ENCODE data around the gene PGLYRP2. TPM values are rescaled to one million over a fixed set of nuclear protein-coding genes. Genes with fewer than 3 reads are reported as not detected.

The PGLYRP2 gene
- polyA plus RNA-seq, 1 experiment, result not detected

- Histone ChIP-seq H3K4me3 (ENCODE audit: low read depth, low read length) (no peak within 1 kb of the TSS), H3K27me3 (ENCODE audit: control insufficient read depth, insufficient read depth, low read length) (peaks cover 11% of the 10 kb centered on the region), H3K36me3 (ENCODE audit: control insufficient read depth, insufficient read depth, low read length) (no peaks in the 10 kb centered on the region)
- no peak for TF ChIP-seq CTCF (IDR thresholded peaks at IDR 0.05; ENCODE audit: insufficient read depth, low read depth, low read length)
- CTCF ChIA-PET, result no interaction called here
- POLR2A ChIA-PET, result no interaction called here
- no peak for DNase-seq (ENCODE audit: low read depth)
Measured at GRCh38 chr19:15508035-15508710, 28.9 kb upstream of the PGLYRP2 start, which contains the start of gene CYP4F22. Gene CYP4F22 (plus strand): TSS chr19:15508525. CDS start chr19:15525337, 16,812 bp downstream.

- Histone ChIP-seq H3K4me3 (ENCODE audit: low read depth, low read length) (no peak overlapping the region), H3K36me3 (ENCODE audit: control insufficient read depth, insufficient read depth, low read length) (no peaks in the 10 kb centered on the region), H3K27me3 (ENCODE audit: control insufficient read depth, insufficient read depth, low read length) (peaks cover 11% of the 10 kb centered on the region)
- POLR2A ChIA-PET, result no interaction called here
- CTCF ChIA-PET, result no interaction called here
- no peak for DNase-seq (ENCODE audit: low read depth)
- TF ChIP-seq CTCF (IDR thresholded peaks at IDR 0.05; ENCODE audit: insufficient read depth, low read depth, low read length), result no peak
Measured at GRCh38 chr19:15507068-15508034, 28.1 kb upstream of the PGLYRP2 start.

GRCh38 chr19:15506074-15506571 is 26.8 kb upstream of the PGLYRP2 start:
- H3K27me3 ChIP-seq (ENCODE audit: control insufficient read depth, insufficient read depth, low read length), result peaks cover 11% of the 10 kb centered on the region
- ChIA-PET POLR2A (no interaction called here), CTCF (no interaction called here)
- no peaks in the 10 kb centered on the region for H3K36me3 ChIP-seq (ENCODE audit: control insufficient read depth, insufficient read depth, low read length)
- DNase-seq (ENCODE audit: low read depth), result no peak
- H3K4me3 ChIP-seq (ENCODE audit: low read depth, low read length), result no peak overlapping the region
- no peak for TF ChIP-seq CTCF (IDR thresholded peaks at IDR 0.05; ENCODE audit: insufficient read depth, low read depth, low read length)

GRCh38 chr19:15502264-15502663 is 23.0 kb upstream of the PGLYRP2 start:
- no peaks in the 10 kb centered on the region for H3K36me3 ChIP-seq (ENCODE audit: control insufficient read depth, insufficient read depth, low read length)
- DNase-seq (ENCODE audit: low read depth), result no peak
- no peak for TF ChIP-seq CTCF (IDR thresholded peaks at IDR 0.05; ENCODE audit: insufficient read depth, low read depth, low read length)
- H3K4me3 ChIP-seq (ENCODE audit: low read depth, low read length), result no peak overlapping the region
- CTCF ChIA-PET, result no interaction called here
- H3K27me3 ChIP-seq (ENCODE audit: control insufficient read depth, insufficient read depth, low read length), result no peaks in the 10 kb centered on the region
- POLR2A ChIA-PET, result no interaction called here

GRCh38 chr19:15501596-15501995 is 22.3 kb upstream of the PGLYRP2 start:
- CTCF ChIA-PET, result no interaction called here
- H3K27me3 ChIP-seq (ENCODE audit: control insufficient read depth, insufficient read depth, low read length), result no peaks in the 10 kb centered on the region
- POLR2A ChIA-PET, result no interaction called here
- TF ChIP-seq CTCF (IDR thresholded peaks at IDR 0.05; ENCODE audit: insufficient read depth, low read depth, low read length), result no peak
- no peak for DNase-seq (ENCODE audit: low read depth)
- no peak overlapping the region for H3K4me3 ChIP-seq (ENCODE audit: low read depth, low read length)
- no peaks in the 10 kb centered on the region for H3K36me3 ChIP-seq (ENCODE audit: control insufficient read depth, insufficient read depth, low read length)
